ENCODE results near the gene PPFIBP2.

DNA sequence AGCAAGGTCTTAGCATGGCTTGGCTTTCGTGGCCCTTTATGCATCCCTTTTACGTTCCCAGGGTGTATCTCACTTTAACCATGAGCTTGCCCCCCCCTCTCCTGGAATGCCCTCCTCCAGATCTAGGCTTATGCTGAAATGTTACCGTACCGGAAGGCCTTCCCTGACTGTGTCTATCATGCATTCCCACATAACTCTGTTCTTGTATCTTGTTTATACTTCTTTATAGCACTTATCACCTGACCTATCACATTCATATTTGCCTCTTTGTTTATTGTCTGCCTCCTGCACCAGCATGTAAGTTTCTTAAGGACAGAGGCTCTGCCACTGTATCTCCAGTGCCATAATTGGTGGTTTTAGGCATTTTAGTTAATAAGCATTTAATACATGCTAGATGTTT lies 38.9 kb downstream of the PPFIBP2 start:
- TF ChIP-seq EZH2 (IDR thresholded peaks at IDR 0.05) (no peak), EZH2phosphoT487 (IDR thresholded peaks at IDR 0.05) (no peak)
- TF ChIP-seq, protein P1, sequence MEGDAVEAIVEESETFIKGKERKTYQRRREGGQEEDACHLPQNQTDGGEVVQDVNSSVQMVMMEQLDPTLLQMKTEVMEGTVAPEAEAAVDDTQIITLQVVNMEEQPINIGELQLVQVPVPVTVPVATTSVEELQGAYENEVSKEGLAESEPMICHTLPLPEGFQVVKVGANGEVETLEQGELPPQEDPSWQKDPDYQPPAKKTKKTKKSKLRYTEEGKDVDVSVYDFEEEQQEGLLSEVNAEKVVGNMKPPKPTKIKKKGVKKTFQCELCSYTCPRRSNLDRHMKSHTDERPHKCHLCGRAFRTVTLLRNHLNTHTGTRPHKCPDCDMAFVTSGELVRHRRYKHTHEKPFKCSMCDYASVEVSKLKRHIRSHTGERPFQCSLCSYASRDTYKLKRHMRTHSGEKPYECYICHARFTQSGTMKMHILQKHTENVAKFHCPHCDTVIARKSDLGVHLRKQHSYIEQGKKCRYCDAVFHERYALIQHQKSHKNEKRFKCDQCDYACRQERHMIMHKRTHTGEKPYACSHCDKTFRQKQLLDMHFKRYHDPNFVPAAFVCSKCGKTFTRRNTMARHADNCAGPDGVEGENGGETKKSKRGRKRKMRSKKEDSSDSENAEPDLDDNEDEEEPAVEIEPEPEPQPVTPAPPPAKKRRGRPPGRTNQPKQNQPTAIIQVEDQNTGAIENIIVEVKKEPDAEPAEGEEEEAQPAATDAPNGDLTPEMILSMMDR (IDR thresholded peaks at IDR 0.05) = no peak

All from neural progenitor cell (in vitro differentiated cells).